SK-N-SH (cell line): ENCODE results near the gene RASGRF2. TPM values are rescaled to one million over a fixed set of nuclear protein-coding genes. Genes with fewer than 3 reads are reported as not detected.
"Not testable (repeated sequence)": the region's sequence is repeated elsewhere in the genome, so short reads cannot be mapped to it uniquely, and the experiment has no call there.

ENCODE experiments used
- CTCF ChIA-PET: fragments of 300-600, 350-600 bp; formaldehyde crosslinking; extraction: SDS; loops from one replicate; lab custom pipeline; 2021; lab: Yijun Ruan, JAX
- POLR2A ChIA-PET: fragments of 350-600 bp; sonication (Branson Sonifier 250); formaldehyde crosslinking; extraction: SDS; loops from one replicate; lab custom pipeline; 2020; ENCODE audit warnings: antibody characterized with exemption, inconsistent platforms; lab: Yijun Ruan, JAX
- DNase-seq: peaks from one replicate; pipeline ENCODE4 v3.0.0; 2012
- H2AFZ ChIP-seq: fragments of 200-600 bp; sonication (generic); 2 replicates; pipeline ENCODE4 v1.8.1; 2016; ENCODE audit warnings: antibody characterized with exemption, mild to moderate bottlenecking, low read depth
- H3F3A ChIP-seq: fragments of 200-600 bp; sonication (generic); replicated peaks from 2 replicates; pipeline ENCODE3; 2016; ENCODE audit warnings: antibody characterized with exemption, mild to moderate bottlenecking; ENCODE audit not compliant: insufficient read depth
- H3K27ac ChIP-seq, 2 experiments: fragments of 200-500 bp in 1 of 2; fragments of 200-600 bp in 1 of 2; sonication (Bioruptor generic) in 1 of 2; sonication (generic), shearing (Covaris generic) in 1 of 2; 2 replicates each; pipeline versions ENCODE4 v1.5.1 to v1.6.1; 2014 to 2016; ENCODE audit warnings: low read depth in 2 of 2, inconsistent platforms in 1 of 2, low read length in 1 of 2, mild to moderate bottlenecking in 1 of 2, mixed read lengths in 1 of 2
- H3K27me3 ChIP-seq: fragments of 200-600 bp; sonication (generic), shearing (Covaris generic); 2 replicates; pipeline ENCODE4 v1.6.1; 2016; ENCODE audit warnings: mixed run types; ENCODE audit not compliant: insufficient read depth
- H3K36me3 ChIP-seq, 2 experiments: fragments of 200-500 bp in 1 of 2; fragments of 200-600 bp in 1 of 2; sonication (Bioruptor generic) in 1 of 2; sonication (generic) in 1 of 2; replicated peaks in 1 of 2; 2 replicates each; pipeline versions ENCODE3 to v1.5.1; 2014 to 2016; ENCODE audit warnings: low read length in 1 of 2, mild to moderate bottlenecking in 1 of 2; ENCODE audit not compliant: insufficient read depth in 2 of 2, control insufficient read depth in 1 of 2
- H3K4me1 ChIP-seq, 2 experiments: fragments of 200-500 bp in 1 of 2; fragments of 200-600 bp in 1 of 2; sonication (Bioruptor generic) in 1 of 2; sonication (generic), shearing (Covaris generic) in 1 of 2; 2 replicates each; pipeline versions ENCODE4 v1.5.1 to v1.6.1; 2014 to 2016; ENCODE audit warnings: low read depth in 1 of 2, low read length in 1 of 2, mixed run types in 1 of 2; ENCODE audit not compliant: insufficient read depth in 2 of 2, control insufficient read depth in 1 of 2
- H3K4me2 ChIP-seq: fragments of 200-600 bp; sonication (generic), shearing (Covaris generic); 2 replicates; pipeline ENCODE4 v1.6.1; 2017; ENCODE audit warnings: mixed run types
- H3K4me3 ChIP-seq, 2 experiments: fragments of 200-500 bp in 1 of 2; fragments of 200-600 bp in 1 of 2; sonication (Bioruptor generic) in 1 of 2; sonication (generic), shearing (Covaris generic) in 1 of 2; 2 replicates each; pipeline versions ENCODE4 v1.5.1 to v1.8.1; 2014 to 2016; ENCODE audit warnings: low read depth in 2 of 2, inconsistent platforms in 1 of 2, low read length in 1 of 2, mild to moderate bottlenecking in 1 of 2, mixed read lengths in 1 of 2, moderate library complexity in 1 of 2
- H3K79me2 ChIP-seq: fragments of 200-600 bp; sonication (generic); 2 replicates; pipeline ENCODE4 v1.8.1; 2017; ENCODE audit warnings: mild to moderate bottlenecking; ENCODE audit not compliant: insufficient read depth
- H3K9ac ChIP-seq: fragments of 200-600 bp; sonication (generic); 2 replicates; pipeline ENCODE4 v1.6.1; 2017; ENCODE audit warnings: mixed run types
- H3K9me2 ChIP-seq: fragments of 200-600 bp; sonication (generic); 2 replicates; pipeline ENCODE4 v1.6.1; 2017; ENCODE audit warnings: mixed run types
- H3K9me3 ChIP-seq: fragments of 200-600 bp; sonication (generic); 2 replicates; pipeline ENCODE4 v1.6.1; 2017; ENCODE audit warnings: mixed run types, mild to moderate bottlenecking, moderate library complexity
- H4K20me1 ChIP-seq: fragments of 200-600 bp; sonication (generic); 2 replicates; pipeline ENCODE4 v1.6.1; 2017; ENCODE audit warnings: mild to moderate bottlenecking, mixed run types; ENCODE audit not compliant: insufficient read depth
- ELF1 ChIP-seq: IDR thresholded peaks from 2 replicates; pipeline ENCODE4 v1.4.0; 2012
- EP300 ChIP-seq, 2 experiments: IDR thresholded peaks; 2 replicates each; pipeline versions ENCODE4 v1.4.0 to v1.6.1; 2012; ENCODE audit warnings: borderline replicate concordance in 1 of 2, low read depth in 1 of 2, low read length in 1 of 2
- FOXJ3 ChIP-seq: sonication (generic); formaldehyde crosslinking; IDR thresholded peaks from 2 replicates; pipeline ENCODE4 v1.5.1; 2020; ENCODE audit warnings: mild to moderate bottlenecking, missing genetic modification reagents
- FOXM1 ChIP-seq: IDR thresholded peaks from 2 replicates; pipeline ENCODE4 v1.4.0; 2012; ENCODE audit warnings: low read depth, mild to moderate bottlenecking
- GABPA ChIP-seq: IDR thresholded peaks from 2 replicates; pipeline ENCODE4 v1.4.0; 2012; ENCODE audit warnings: low read depth, mild to moderate bottlenecking
- JUND ChIP-seq: IDR thresholded peaks from 2 replicates; pipeline ENCODE4 v1.4.0; 2012
- NFIC ChIP-seq: IDR thresholded peaks from 2 replicates; pipeline ENCODE4 v1.4.0; 2012; ENCODE audit warnings: borderline replicate concordance
- POLR2AphosphoS5 ChIP-seq: IDR thresholded peaks from 2 replicates; pipeline ENCODE4 v1.6.1; 2012; ENCODE audit warnings: low read depth, low read length
- RAD21 ChIP-seq: IDR thresholded peaks from 2 replicates; pipeline ENCODE4 v1.6.1; 2012; ENCODE audit warnings: mild to moderate bottlenecking, low read length
- REST ChIP-seq: IDR thresholded peaks from 2 replicates; pipeline ENCODE4 v1.6.1; 2012; ENCODE audit warnings: mild to moderate bottlenecking, low read depth, low read length, moderate library complexity
- RFX5 ChIP-seq: IDR thresholded peaks from 2 replicates; pipeline ENCODE4 v1.6.1; 2012; ENCODE audit warnings: mild to moderate bottlenecking, improper control_type of control experiment, low read length
- RXRA ChIP-seq: IDR thresholded peaks from 2 replicates; pipeline ENCODE4 v1.4.0; 2012; ENCODE audit warnings: low read depth, mild to moderate bottlenecking, borderline replicate concordance
- SMC3 ChIP-seq: IDR thresholded peaks from 2 replicates; pipeline ENCODE4 v1.6.1; 2012; ENCODE audit warnings: low read depth, low read length, improper control_type of control experiment
- TEAD4 ChIP-seq: IDR thresholded peaks from 2 replicates; pipeline ENCODE4 v1.4.0; 2012; ENCODE audit warnings: mild to moderate bottlenecking, borderline replicate concordance; ENCODE audit not compliant: insufficient read depth
- USF2 ChIP-seq: fragments of 150-350 bp; IDR thresholded peaks from 2 replicates; pipeline ENCODE4 v1.6.1; 2017; ENCODE audit warnings: antibody characterized with exemption, low read length, low read depth, borderline replicate concordance
- WGBS: methylation state at CpG from one replicate; pipeline ENCODE4 v1.1.6; 2017; ENCODE audit warnings: low lambda C conversion rate; 5-methylcytosine and 5-hydroxymethylcytosine counted together
- polyA plus RNA-seq, 3 experiments: library from polyadenylated mRNA; depleted of rRNA; stranded (reverse); fragments of >200 nt; gene quantifications; 2 replicates each; pipeline ENCODE4 v1.2.3, GENCODE V29; 2012
- TF ChIP-seq, protein P1 (sequence below): IDR thresholded peaks from 2 replicates; pipeline ENCODE4 v1.4.0; 2012; ENCODE audit warnings: low read depth, borderline replicate concordance

The RASGRF2 gene
- polyA plus RNA-seq, 1 of the 3 experiments (the other 2 are of a cell fraction) = under 0.01 TPM

DNA sequence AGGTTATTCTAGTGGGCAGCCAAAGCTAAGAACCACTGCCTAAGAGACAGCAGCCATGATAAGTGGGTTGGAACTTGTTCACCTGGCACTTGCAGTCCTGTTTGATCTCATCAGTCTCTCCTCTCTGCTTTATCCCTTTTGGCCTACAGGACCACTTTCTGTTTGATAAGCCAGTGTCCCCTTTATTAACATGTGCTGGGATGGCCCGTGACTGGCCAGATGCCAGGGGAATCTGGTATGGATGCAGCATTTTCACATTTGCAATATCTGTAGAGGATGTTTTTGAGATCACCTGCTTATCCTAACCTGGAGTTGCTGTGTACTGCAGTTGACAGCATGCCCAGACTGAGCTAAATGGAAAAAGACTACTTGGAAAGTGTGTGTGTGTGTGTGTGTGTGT is 296.6 kb downstream of the RASGRF2 start (continued):
- no peak for TF ChIP-seq RFX5
- no peak for TF ChIP-seq GABPA
- no peak for TF ChIP-seq JUND
- TF ChIP-seq NFIC = no peak
- TF ChIP-seq USF2 = no peak
- no peak for TF ChIP-seq FOXJ3 (CRISPR knock-in tag)
- no peak for TF ChIP-seq RXRA

DNA sequence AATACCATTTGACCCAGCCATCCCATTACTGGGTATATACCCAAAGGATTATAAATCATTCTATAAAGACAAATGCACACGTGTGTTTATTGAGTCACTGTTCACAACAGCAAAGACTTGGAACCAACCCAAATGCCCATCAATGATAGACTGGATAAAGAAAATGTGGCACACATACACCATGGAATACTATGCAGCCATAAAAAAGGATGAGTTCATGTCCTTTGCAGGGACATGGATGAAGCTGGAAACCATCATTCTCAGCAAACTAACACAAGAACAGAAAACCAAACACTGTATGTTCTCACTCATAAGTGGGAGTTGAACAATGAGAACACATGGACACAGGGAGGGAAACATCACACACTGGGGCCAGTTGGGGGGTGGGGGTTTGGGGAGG is 302.6 kb downstream of the RASGRF2 start:
- 95% methylated on average over 1 of the region's 1 CpG for WGBS
- H3F3A ChIP-seq, H3K79me2 ChIP-seq, H3K4me2 ChIP-seq, POLR2A ChIA-PET, H3K4me1 ChIP-seq, DNase-seq, CTCF ChIA-PET, H3K27ac ChIP-seq, H2AFZ ChIP-seq, H3K27me3 ChIP-seq, H3K9me3 ChIP-seq, H3K36me3 ChIP-seq, H3K4me3 ChIP-seq, H3K9me2 ChIP-seq, H4K20me1 ChIP-seq, H3K9ac ChIP-seq: not testable (repeated sequence)

DNA sequence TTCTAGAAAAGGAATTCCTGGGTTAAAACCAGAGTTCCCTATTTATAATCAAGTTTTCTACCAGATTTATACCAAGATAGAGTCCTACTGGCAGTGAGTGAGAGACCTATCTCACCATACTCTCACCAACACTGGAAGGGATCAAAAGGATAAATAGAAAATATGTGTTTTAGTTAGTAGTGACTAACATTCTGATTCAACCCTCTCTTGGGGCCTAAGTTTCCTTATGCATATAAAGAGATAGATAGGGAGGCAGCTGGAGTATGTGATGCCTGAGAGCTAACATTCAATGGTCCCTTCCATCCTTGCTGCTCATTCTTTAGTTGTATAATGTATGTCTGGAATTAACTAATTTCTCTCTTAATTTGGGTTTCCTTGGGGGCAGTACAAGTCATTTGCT is 304.9 kb downstream of the RASGRF2 start:
- no peaks in the 10 kb centered on the region for H3K79me2 ChIP-seq
- no peak for TF ChIP-seq ELF1
- TF ChIP-seq RAD21 = no peak
- TF ChIP-seq JUND = no peak
- no peak for TF ChIP-seq TEAD4
- no peak for TF ChIP-seq NFIC
- TF ChIP-seq POLR2AphosphoS5 = no peak
- no peak for TF ChIP-seq SMC3
- no peak for TF ChIP-seq REST
- TF ChIP-seq EP300 (IDR thresholded peaks at IDR 0.05; ENCODE audit: borderline replicate concordance in 1 of 2, low read depth in 1 of 2, low read length in 1 of 2) = no peak
- TF ChIP-seq FOXJ3 (CRISPR knock-in tag) = no peak
- no peak for TF ChIP-seq RFX5
- TF ChIP-seq, protein P1, sequence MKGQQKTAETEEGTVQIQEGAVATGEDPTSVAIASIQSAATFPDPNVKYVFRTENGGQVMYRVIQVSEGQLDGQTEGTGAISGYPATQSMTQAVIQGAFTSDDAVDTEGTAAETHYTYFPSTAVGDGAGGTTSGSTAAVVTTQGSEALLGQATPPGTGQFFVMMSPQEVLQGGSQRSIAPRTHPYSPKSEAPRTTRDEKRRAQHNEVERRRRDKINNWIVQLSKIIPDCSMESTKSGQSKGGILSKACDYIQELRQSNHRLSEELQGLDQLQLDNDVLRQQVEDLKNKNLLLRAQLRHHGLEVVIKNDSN = no peak
- TF ChIP-seq FOXM1 = no peak
- no peak overlapping the region for H3K27ac ChIP-seq
- H3K9ac ChIP-seq = no peak overlapping the region
- peaks cover 0 to 4% of the 10 kb centered on the region in 2 experiments for H3K36me3 ChIP-seq
- no peaks in the 10 kb centered on the region for H3K9me3 ChIP-seq
- H2AFZ ChIP-seq = no peak overlapping the region
- ChIA-PET POLR2A (no interaction called here), CTCF (interaction anchor here (1.0 kb wide), 1 partner anchor 13 kb away, joined by 3 read pairs; no protein-coding TSS in a partner anchor)
- H3K9me2 ChIP-seq = no peaks in the 10 kb centered on the region
- H3K4me1 ChIP-seq = peaks cover 4 to 8% of the 10 kb centered on the region in 2 experiments; a peak in 3 of 4 replicates
- no peaks in the 10 kb centered on the region for H3K27me3 ChIP-seq
- DNase-seq = no peak
- no peaks in the 10 kb centered on the region for H4K20me1 ChIP-seq
- no peak overlapping the region for H3K4me3 ChIP-seq
- no peak overlapping the region for H3K4me2 ChIP-seq
- peaks cover 13% of the 10 kb centered on the region for H3F3A ChIP-seq
